NCI-H345 (cell line): ENCODE data around the gene METTL21C.

ENCODE experiments used
- DNase-seq: peaks from one replicate; lab custom pipeline; 2025; lab: John Stamatoyannopoulos, UW

METTL21C gene

GRCh38 chr13:102667023-102667422 is 27.8 kb downstream of the METTL21C start:
- no peak for DNase-seq

DNA sequence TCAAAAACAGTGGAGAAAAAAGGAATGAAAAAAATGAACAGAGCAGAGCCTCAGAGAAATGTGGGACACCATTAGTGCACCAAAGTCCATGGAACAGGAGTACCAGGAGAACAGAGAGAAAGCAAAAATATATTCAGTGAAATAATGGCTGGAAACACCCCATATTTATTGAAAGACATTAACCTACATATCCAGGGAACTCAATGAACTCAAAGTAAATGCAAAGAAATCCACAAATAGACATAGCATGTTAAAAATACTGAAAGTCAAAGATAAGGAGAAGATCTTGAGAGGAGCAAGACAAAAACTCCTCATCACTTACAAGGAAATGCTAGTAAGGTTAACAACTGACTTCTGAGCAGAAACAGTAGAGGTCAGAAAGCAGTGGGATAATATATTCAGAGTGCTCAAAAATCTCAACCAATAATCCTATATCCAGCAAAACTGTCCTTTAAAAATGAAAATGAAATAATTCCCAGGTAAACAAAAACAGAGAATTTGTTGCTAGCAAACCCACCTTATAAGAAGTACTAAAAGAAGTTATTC is 35.6 kb downstream of the METTL21C start:
- DNase-seq: no peak

DNA sequence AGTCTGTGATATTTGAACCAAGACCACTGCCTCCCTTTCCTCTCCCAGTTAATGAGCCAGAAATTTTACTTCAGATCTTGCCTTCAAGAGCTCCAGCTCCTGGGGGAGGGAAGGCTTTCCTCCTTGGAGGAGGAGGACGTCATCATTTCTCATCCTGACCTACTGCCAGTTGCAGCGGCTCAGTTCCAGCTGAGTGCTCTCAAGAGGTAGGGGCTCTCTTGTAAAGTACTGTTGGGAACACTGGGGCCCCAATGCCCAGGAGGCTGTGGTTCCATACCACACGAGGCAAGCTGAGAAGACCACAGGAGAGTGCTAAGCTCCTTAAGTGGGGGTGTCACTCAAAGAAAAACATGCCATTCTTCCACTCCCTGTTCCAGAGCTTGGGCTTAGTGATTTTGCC is 36.2 kb downstream of the METTL21C start:
- no peak for DNase-seq

- DNase-seq: no peak
Observed at GRCh38 chr13:102657630-102658029, 37.2 kb downstream of the METTL21C start.

DNA sequence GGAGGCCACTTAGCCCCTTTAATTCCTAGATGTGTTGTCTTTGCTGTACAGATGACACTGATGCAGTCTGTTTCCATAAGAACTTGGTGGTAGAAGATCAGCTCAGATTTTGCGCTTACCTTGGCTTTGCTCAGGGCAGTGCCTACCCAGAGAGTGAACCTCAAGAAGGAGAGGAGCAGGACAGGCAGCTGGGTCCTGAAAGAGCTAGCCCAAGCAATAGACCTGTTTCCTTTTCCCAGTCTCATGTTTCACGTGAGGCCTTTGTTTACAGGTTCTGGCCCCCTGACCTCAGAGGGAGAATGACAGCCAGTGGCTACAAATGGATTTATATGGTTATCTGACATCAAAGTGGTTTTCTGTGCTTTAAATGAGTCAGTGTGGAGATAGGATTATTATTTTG is 40.1 kb downstream of the METTL21C start:
- DNase-seq: no peak

- DNase-seq: no peak
Observed at GRCh38 chr13:102651892-102652291, 43.0 kb downstream of the METTL21C start.

DNA sequence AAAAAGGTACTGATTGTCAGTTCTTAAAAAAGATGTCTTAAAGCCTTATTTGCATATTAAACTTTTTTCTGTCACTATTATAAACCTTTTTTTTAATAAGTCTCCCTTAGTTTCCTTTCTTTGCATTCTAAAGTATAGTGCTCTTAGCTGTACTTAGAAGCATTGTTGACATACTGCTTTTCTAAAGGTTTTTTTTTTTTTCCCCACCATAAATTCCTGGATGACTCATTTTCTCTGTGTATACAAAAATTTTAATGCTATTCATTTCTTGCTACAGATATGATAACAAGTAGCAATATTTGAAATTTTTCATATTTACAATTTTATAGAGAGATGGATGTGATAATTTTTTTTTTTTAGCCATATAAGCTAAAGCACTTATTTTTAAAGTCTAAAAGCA is 43.5 kb downstream of the METTL21C start:
- no peak for DNase-seq

DNA sequence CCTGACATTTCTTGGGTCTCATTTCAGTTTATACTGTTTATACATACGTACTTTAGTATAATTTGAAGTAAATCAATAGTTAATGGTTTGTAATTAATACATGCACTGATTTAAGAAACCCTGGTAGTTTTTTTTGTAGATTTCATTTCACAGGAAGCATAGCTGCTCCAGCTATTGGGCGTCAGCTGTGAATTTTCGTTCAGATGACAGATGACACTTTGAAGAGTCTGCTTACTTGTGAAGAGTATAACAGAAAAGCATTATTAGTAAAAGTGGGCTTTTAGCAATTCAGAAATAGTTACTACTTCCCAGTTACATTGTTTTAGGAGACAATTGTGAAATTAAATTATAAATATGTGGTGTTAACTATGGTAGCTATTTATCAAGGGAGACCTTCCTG is 44.4 kb downstream of the METTL21C start:
- DNase-seq: no peak

GRCh38 chr13:102648046-102648445 is 46.8 kb downstream of the METTL21C start:
- no peak for DNase-seq

DNA sequence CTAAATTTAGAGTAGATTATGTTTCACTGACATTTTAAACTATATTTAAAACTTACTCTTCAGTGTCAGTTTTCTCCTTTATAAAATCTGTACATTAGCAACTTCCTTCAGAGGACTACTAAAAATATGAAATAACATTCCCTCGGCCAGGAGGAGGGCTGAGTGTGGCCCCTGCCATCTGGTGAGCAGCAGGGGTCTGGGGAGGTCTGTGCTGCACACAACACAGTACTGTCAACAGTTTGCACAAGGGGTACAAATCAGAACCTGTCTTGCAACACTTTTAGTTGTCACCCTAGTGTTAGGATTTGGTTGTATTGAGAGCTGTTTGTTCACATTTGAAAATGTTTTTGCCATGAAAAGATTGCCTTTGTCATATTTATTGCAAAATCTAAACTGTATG is 49.1 kb downstream of the METTL21C start:
- no peak for DNase-seq

DNA sequence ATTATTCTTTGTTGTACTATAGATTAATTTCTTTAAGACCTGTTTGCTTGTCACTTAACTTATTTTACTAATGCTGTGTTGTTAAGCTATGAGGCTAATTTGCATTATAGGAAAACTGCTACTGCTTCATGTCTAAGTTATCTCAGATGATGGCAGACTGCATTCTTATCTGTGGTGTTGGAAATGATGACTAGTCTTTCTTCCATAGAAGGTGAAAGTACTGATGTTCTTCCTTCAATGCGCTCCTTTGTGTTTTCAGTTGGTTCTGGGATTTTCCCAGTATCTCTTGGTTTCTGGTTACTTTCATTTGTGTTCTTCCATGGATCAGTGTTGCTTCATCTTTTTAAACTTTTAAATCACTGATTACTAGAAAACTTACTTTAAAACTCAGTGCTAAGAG is 51.2 kb downstream of the METTL21C start:
- no peak for DNase-seq

GRCh38 chr13:102642475-102642874 is 52.4 kb downstream of the METTL21C start:
- DNase-seq: peak; percentile 77

DNA sequence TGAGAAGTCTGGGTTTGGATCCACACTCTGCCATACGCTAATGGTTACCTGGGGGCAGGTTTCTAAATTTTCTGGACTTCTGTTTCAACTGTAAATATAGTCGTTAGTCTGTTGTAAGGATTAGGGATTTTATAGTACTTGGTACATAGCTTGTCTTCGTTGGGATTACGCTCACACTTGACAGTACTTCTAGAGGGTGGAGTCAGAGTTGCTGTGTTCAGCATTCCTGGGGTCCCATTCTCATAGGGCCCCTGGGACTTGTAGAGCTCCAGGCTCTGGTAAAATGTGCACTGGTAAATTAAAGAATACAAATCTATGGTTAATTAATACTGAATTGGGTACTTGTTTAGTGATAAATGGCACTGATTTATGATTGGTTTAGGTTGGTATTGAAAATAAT is 52.8 kb downstream of the METTL21C start:
- no peak for DNase-seq

- DNase-seq: no peak
Observed at GRCh38 chr13:102638741-102639140, 56.1 kb downstream of the METTL21C start.
